GM04503 (cell line): ENCODE data around the gene TBPL1.
"Not testable (repeated sequence)": the region's sequence is repeated elsewhere in the genome, so short reads cannot be mapped to it uniquely, and the experiment has no call there.

Source experiments
- DNase-seq: peaks from one replicate; pipeline ENCODE4 v3.0.0-alpha.2; 2012; ENCODE audit warnings: low read depth

Gene TBPL1

DNA sequence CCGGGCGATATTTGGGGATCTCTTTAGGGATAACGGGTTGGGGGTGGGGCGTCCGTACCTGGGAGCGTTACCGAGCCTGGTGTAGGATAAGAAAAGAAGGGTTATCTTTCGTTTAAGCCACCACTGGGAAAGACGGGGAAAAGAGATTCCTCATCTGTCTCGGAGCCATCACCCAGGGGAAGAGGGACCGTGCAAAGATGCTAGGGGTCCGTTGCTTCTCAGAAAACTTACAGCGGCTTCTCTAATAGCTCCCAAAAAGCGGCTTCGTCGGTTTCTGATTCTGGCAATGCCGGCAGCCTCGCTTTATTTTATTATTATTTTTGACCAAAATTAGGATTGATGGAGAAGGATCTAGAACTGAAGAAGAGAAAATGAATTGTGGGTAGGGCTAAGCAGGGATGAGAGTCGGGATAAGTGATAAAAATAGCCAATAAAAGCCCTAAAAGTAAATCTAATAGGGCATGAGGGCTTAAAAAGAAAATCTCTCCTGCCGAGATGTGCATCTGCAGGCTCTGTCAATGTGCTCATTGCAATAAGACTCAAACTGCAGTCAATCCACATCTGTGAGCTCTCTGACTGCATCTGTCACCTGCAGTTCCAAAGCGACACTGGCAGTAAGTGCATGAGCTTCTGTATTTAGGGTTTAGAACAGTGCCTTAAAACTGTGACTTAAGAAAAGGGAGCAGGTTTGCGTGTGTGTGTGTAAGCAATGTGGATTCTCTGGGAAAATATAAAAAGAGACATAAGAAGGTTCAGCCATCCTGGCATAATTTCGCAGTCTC, 801 bp downstream of the TBPL1 start:
- no peak for DNase-seq

DNA sequence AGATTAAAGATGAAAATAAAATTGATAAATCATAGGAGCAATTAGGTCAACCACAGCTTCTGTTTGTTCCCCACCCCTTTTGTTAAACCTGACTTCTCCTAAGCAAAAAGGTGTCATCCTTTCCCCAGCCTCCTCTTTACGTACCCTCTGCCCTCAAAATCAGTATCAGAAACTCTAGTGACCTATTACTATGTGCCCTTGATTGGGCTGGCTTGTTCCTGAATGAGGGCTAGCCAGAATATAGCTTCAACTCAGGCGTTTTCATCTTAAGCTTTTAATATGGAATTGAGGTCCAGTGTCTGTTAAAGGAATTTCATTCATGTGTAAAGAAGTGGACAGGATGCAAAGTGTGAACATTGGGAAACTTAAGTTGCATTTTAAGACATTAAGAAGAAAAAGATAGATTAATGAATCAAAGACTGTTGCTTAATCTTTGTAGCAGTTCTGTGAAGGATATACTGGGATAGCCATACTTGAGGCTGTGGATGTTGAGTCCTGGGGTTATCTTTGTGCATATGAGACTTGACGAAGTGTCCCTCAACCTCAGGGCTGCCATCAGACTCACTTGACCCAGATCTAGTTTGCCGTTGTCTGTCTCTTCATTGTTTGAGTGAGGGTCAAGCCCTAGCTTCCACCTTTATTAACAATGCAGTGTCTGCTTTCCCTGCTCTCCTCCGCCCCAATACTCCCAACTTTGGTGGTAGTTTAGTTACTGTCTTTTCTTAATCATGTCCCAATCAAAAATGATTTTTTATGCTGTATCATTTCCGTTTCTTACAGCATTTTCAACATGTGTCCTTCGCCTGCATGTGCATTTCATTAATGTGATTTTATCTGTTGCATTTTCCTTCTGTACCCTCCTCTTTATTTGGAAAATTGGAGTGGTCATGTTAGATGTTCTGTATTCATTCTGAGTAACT, 1.9 kb downstream of the TBPL1 start:
- DNase-seq = no peak

- no peak for DNase-seq
These were observed 2.8 kb downstream of the TBPL1 start for GRCh38 chr6:133955582-133956415.

DNA sequence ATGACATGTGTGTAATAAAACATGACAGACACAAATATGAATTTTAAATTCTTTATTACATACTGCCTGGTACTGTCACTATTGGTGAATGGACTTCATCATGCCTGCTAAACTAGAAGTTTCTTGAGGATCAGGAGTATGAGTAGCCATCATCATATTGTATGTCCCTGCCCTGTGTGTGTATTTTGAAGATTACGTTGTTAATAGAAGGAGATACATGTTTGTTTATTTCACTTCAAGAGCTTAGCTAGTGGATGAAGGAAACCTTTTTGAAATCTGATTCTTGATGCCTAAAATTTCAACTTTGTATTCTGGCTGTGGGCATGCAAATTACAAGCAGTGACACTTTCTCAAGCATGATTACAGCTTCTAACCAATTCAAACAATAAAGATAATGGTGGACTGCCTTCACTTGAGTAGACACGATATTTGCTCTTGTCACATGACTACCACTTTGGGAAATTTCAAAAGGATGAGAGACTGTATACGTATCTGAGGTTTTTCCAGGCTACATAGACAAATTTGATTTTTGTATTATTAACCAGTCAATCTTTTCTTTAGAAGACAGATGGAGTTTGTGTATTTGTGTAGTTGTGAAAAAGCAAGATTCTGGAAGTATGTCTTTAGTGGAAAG, 3.5 kb downstream of the TBPL1 start:
- no peak for DNase-seq

DNA sequence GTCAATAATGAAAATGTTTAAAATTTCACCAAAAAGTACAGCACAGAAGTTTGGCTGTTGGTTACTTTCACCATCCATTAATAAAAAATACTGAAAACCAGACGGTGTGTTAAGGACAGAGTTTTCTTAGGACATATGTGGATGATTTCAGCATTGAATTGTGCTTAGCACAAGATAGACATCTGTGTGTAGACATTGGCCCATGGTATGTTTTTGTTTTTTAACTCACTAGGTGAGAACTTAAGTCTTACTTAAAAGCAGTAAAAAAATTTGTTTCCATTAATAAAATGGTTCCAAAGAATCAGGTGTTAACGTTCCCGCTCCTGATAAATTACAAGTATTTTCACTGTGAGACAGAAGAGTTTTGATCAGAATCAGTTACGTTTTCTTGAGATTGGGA, 4.2 kb downstream of the TBPL1 start:
- no peak for DNase-seq

- no peak for DNase-seq
These were observed 4.8 kb downstream of the TBPL1 start for GRCh38 chr6:133957780-133958242.

- no peak for DNase-seq
These were observed 5.8 kb downstream of the TBPL1 start for GRCh38 chr6:133958791-133959190.

GRCh38 chr6:133959667-133960368, 6.8 kb downstream of the TBPL1 start:
- no peak for DNase-seq

- no peak for DNase-seq
These were observed 8.8 kb downstream of the TBPL1 start for GRCh38 chr6:133961831-133962230.

DNA sequence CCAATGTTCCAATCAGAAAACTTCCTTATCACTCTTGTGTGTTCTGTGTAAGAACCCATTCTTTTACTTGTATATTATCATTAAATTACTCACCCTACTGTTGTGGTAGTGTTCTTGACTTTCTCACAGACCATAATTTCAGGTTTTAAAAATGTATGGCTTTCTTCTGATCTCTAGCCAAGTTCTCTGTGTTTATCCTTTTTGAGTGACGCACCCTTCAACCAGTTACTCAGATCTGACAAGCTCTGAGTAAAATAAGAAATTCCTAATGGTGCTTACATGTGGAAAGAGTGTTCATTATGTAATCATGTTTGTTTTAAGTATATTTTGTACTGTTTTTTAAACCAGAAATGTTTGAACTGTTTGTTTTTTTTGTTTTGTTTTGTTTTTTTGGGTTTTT, 11.0 kb downstream of the TBPL1 start:
- DNase-seq = no peak

GRCh38 chr6:133964702-133965101, 11.7 kb downstream of the TBPL1 start:
- DNase-seq = no peak

DNA sequence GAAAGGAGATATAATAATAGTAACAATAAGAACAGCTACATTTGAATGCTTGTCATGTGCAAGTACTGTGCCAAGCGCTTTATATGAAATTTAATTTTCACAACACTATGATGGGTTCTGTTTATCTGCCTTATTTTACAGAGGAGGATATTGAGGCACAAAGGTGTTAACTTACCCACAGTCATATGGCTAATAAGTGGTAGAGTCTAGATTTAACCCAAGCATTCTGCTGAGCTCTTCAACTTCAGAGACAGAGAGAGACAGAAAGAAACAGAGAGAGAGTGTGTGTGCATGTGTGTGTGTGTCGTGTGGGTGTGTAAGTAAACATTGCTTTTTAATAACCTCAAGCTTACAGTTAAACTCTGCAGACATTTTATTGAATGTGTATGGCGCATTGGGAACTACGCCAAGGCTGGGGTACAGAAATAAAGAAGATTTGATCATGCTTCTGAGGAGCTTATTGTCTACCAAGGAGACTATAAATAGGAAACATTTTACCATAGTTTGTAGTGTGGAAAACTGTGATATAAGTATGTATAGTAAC, 12.9 kb downstream of the TBPL1 start:
- no peak for DNase-seq

DNA sequence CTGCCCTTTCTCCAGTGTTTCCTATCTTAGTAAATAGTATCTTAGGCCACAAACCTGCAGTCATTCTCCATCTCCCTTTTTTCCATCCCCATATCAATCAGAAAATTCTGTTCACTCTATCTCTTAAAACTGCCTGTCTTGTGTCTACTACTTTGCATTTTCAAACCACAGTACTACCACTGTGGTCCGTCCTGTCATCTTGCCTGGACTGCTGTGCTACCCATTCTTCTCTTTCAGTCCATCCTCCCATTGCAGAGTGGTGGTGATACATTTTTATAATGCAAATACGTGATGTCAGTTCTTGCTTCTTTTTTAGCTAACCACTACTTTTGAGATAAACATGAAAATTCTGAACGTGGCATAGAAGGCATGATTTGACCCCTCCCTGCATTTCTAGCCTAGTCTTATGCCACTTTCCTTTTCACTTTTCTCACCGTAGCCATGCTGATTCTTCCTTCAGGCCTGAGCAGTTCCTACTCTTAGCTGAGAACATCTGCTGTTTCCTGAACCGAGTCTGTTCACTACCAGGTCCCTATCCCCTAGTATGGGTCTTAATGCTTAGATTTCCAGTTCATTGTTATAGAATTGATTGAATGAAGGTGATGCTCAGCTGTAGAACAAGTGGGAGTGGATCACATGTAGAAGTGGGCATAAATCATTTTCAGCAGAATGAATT, 13.8 kb downstream of the TBPL1 start:
- no peak for DNase-seq

- no peak for DNase-seq
These were observed 14.3 kb downstream of the TBPL1 start for GRCh38 chr6:133967347-133967746.

DNA sequence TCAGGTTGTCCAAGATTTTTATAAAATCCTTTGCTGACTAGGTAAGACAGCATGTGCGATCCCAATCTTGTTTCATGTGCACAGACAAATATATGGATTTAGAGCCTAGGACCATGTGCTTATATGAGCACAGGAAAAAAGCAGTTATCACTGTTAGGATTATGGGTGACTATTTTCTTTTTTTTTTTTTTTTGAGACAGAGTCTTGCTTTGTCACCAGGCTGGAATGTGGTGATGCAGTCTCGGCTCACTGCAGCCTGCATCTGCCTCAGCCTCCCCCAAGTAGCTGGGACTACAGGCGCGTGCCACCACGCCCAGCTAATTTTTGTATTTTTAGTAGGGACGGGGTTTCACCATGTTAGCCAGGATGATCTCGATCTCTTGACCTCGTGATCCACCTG, 14.8 kb downstream of the TBPL1 start:
- DNase-seq = not testable (repeated sequence)

GRCh38 chr6:133969285-133969920, 16.4 kb downstream of the TBPL1 start:
- no peak for DNase-seq

DNA sequence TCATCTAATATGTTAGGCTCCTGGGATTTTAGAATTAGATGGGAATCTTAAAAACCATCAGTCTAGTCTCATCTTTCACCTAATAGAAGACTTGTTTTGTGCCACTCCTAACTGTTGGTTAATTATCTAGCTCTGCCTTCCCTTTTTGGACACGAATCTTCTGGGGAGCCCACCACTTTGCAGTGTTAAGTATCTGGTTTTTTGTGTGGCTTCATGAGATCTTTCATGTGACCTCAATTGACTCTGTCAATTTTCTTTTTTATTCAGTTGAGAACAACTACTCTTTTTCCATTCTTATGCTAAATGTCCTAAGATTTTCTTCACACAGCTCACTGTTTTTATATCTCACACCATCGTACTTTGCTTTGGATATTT, 16.9 kb downstream of the TBPL1 start:
- DNase-seq = no peak

- DNase-seq = no peak
These were observed 18.8 kb downstream of the TBPL1 start for GRCh38 chr6:133971861-133972260.

DNA sequence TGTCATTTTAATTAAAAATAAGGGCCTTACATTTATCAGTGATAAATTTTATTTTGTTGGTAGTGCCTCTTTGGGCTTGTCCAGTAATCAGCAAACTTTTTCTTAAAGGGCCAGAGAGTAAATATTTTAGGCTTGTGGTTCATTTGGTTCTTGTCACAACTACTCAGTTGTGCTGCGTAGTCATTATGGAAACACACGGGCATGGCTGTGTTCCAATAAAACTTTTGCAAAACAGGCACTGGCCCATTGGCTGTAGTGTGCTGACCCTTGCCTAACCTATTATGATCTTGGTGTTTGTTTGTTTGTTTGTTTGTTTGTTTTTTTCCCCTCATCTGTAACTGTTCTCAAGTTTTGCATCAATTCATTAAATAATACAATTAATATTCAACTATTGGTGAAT, 19.4 kb downstream of the TBPL1 start:
- DNase-seq = no peak
